ENCODE results near the gene ATOSB.

DNA sequence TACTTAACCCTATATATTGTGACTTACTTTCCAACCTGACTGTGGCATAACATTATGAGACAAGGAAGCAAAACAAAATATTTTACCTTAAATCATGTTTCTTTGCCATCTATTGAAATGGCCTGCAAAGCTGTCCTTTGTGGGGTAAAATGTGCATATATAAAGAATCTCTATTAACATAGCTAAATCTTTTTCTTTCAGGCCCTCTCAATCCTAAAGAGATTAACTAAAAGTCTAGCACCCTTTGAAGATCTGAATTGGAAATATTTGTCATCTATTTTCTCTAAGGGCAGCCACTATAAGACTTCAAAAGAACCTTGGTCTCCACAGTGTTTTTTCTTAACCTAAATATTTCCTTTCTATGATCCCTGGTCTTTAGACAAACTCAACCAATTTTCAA lies 41.1 kb upstream of the ATOSB start:
- TF ChIP-seq, protein P1, sequence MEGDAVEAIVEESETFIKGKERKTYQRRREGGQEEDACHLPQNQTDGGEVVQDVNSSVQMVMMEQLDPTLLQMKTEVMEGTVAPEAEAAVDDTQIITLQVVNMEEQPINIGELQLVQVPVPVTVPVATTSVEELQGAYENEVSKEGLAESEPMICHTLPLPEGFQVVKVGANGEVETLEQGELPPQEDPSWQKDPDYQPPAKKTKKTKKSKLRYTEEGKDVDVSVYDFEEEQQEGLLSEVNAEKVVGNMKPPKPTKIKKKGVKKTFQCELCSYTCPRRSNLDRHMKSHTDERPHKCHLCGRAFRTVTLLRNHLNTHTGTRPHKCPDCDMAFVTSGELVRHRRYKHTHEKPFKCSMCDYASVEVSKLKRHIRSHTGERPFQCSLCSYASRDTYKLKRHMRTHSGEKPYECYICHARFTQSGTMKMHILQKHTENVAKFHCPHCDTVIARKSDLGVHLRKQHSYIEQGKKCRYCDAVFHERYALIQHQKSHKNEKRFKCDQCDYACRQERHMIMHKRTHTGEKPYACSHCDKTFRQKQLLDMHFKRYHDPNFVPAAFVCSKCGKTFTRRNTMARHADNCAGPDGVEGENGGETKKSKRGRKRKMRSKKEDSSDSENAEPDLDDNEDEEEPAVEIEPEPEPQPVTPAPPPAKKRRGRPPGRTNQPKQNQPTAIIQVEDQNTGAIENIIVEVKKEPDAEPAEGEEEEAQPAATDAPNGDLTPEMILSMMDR (IDR thresholded peaks at IDR 0.05), result no peak
- no peak for TF ChIP-seq POLR2A (IDR thresholded peaks at IDR 0.05)
